BE2C (cell line): ENCODE results near the gene ATP6V0C.
A peak's percentile ranks its signal among the peaks of the same experiment; 100 is the strongest.

Experiments
- DNase-seq: peaks from one replicate; pipeline ENCODE4 v3.0.0-alpha.2; 2020
- H3K27me3 ChIP-seq: fragments of 250-450 bp; sonication (Bioruptor Pico); 2 replicates; pipeline ENCODE4 v1.5.1; 2020; ENCODE audit warnings: mild to moderate bottlenecking
- H3K36me3 ChIP-seq: fragments of 250-450 bp; sonication (Bioruptor Pico); 2 replicates; pipeline ENCODE4 v1.5.1; 2020; ENCODE audit warnings: mild to moderate bottlenecking
- H3K4me1 ChIP-seq: fragments of 250-450 bp; sonication (Bioruptor Pico); 2 replicates; pipeline ENCODE4 v1.5.1; 2020
- H3K4me3 ChIP-seq: 2 replicates; pipeline ENCODE4 v1.5.1; 2011; ENCODE audit warnings: low read depth, low read length
- H3K9me3 ChIP-seq: fragments of 250-450 bp; sonication (Bioruptor Pico); 2 replicates; pipeline ENCODE4 v1.5.1; 2020
- TF ChIP-seq, protein P1 (sequence below): IDR thresholded peaks from 2 replicates; pipeline ENCODE4 v1.5.1; 2012; ENCODE audit warnings: mild to moderate bottlenecking, low read depth, low read length

Gene ATP6V0C

DNA sequence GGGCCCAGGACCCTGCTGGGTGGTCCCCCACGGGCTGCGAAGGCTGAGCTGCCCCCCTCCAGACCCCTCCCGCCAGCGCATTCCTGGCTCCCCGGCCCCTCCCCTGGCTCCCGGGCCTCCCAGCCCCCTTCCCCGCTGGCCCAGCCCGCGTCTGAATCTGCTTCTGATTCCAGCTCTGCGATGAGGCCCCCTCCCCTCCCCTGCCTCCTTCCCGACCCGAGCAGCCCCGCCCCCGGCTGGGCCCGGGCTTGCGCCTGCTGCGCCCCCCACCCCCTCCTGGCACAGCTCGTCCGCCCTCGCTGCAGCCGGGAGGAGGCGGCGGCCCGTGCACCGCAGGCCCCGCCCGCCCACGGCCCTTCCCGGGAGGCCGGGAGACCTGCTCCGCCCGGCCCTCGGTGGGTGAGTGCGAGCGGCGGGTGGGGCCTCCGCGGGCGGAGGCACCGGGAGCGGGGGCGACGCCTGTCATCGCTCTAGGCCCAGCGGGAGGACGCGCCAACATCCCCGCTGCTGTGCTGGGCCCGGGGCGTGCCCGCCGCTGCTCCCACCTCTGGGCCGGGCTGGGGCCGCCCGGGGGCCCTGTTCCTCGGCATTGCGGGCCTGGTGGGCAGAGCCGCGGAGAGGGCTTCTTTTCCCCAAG lies 42.6 kb upstream of the ATP6V0C start, which contains the start of gene NTN3:
Gene NTN3 (plus strand): TSS at position 282 of the 637 bp plus-strand sequence. CDS start 405 bp downstream, outside the sequence.
- H3K9me3 ChIP-seq, result no peaks in the 10 kb centered on the region
- peak within 1 kb of the TSS; percentile 43 for H3K4me3 ChIP-seq
- peak; percentile 86 for DNase-seq
- H3K36me3 ChIP-seq, result 0 out of 2 replicates have a peak, but pooled peaks cover 5% of the 10 kb centered on the region
- H3K27me3 ChIP-seq, result no peaks in the 10 kb centered on the region
- peaks cover 34% of the 10 kb centered on the region for H3K4me1 ChIP-seq
- TF ChIP-seq, protein P1, sequence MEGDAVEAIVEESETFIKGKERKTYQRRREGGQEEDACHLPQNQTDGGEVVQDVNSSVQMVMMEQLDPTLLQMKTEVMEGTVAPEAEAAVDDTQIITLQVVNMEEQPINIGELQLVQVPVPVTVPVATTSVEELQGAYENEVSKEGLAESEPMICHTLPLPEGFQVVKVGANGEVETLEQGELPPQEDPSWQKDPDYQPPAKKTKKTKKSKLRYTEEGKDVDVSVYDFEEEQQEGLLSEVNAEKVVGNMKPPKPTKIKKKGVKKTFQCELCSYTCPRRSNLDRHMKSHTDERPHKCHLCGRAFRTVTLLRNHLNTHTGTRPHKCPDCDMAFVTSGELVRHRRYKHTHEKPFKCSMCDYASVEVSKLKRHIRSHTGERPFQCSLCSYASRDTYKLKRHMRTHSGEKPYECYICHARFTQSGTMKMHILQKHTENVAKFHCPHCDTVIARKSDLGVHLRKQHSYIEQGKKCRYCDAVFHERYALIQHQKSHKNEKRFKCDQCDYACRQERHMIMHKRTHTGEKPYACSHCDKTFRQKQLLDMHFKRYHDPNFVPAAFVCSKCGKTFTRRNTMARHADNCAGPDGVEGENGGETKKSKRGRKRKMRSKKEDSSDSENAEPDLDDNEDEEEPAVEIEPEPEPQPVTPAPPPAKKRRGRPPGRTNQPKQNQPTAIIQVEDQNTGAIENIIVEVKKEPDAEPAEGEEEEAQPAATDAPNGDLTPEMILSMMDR, result no peak

DNA sequence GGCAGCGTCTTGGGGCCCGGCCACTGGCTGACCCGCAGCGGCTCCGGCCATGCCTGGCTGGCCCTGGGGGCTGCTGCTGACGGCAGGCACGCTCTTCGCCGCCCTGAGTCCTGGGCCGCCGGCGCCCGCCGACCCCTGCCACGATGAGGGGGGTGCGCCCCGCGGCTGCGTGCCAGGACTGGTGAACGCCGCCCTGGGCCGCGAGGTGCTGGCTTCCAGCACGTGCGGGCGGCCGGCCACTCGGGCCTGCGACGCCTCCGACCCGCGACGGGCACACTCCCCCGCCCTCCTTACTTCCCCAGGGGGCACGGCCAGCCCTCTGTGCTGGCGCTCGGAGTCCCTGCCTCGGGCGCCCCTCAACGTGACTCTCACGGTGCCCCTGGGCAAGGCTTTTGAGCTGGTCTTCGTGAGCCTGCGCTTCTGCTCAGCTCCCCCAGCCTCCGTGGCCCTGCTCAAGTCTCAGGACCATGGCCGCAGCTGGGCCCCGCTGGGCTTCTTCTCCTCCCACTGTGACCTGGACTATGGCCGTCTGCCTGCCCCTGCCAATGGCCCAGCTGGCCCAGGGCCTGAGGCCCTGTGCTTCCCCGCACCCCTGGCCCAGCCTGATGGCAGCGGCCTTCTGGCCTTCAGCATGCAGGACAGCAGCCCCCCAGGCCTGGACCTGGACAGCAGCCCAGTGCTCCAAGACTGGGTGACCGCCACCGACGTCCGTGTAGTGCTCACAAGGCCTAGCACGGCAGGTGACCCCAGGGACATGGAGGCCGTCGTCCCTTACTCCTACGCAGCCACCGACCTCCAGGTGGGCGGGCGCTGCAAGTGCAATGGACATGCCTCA lies 41.9 kb upstream of the ATP6V0C start:
- Histone ChIP-seq H3K27me3 (no peaks in the 10 kb centered on the region), H3K4me1 (peaks cover 38% of the 10 kb centered on the region), H3K36me3 (0 out of 2 replicates have a peak, but pooled peaks cover 5% of the 10 kb centered on the region), H3K4me3 (peak overlapping the region; percentile 43), H3K9me3 (no peaks in the 10 kb centered on the region)
- DNase-seq, result no peak
- TF ChIP-seq, protein P1, result no peak

DNA sequence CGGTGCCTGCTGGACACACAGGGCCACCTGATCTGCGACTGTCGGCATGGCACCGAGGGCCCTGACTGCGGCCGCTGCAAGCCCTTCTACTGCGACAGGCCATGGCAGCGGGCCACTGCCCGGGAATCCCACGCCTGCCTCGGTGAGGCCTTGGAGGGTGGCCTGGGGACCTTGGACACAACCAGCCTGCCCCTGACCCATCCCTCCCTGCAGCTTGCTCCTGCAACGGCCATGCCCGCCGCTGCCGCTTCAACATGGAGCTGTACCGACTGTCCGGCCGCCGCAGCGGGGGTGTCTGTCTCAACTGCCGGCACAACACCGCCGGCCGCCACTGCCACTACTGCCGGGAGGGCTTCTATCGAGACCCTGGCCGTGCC lies 41.3 kb upstream of the ATP6V0C start:
- DNase-seq, result no peak
- H3K27me3 ChIP-seq, result no peaks in the 10 kb centered on the region
- peaks cover 33% of the 10 kb centered on the region for H3K4me1 ChIP-seq
- H3K4me3 ChIP-seq, result no peak overlapping the region
- H3K9me3 ChIP-seq, result no peaks in the 10 kb centered on the region
- TF ChIP-seq, protein P1, result no peak
- H3K36me3 ChIP-seq, result 0 out of 2 replicates have a peak, but pooled peaks cover 5% of the 10 kb centered on the region

DNA sequence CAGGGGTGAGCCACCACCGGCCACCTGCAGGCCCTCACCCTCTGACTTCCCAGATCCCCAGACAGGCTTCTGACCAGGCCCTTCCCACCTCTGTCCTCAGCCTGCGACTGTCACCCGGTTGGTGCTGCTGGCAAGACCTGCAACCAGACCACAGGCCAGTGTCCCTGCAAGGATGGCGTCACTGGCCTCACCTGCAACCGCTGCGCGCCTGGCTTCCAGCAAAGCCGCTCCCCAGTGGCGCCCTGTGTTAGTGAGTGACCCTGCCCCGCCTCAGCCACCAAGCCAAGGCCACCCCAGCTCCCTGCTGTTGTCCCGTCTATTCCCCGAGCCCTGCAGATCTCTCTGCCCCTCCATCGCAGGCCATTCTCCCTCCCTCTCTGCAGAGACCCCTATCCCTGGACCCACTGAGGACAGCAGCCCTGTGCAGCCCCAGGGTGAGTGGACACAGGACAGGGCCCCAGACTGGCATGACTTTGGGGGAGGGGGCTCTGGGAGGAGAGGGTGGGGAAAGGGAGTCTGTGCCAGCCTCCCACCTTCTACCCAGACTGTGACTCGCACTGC lies 40.8 kb upstream of the ATP6V0C start:
- Histone ChIP-seq H3K27me3 (no peaks in the 10 kb centered on the region), H3K4me3 (peak overlapping the region; percentile 25), H3K4me1 (peaks cover 33% of the 10 kb centered on the region), H3K36me3 (0 out of 2 replicates have a peak, but pooled peaks cover 5% of the 10 kb centered on the region), H3K9me3 (no peaks in the 10 kb centered on the region)
- no peak for DNase-seq
- TF ChIP-seq, protein P1, result no peak

DNA sequence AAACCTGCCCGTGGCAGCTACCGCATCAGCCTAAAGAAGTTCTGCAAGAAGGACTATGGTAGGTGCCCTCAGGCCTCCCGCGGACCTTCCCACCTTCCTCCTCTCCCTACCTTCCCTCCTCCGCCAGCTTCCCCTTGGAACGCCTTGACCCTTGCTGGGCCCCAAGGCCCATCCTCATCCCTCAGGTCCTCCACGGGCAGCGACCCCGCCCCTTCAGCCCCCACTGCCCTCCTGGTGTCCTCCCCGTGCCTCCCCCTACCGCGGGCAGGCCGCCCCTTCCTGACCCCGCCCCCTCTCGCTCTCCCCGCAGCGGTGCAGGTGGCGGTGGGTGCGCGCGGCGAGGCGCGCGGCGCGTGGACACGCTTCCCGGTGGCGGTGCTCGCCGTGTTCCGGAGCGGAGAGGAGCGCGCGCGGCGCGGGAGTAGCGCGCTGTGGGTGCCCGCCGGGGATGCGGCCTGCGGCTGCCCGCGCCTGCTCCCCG lies 40.3 kb upstream of the ATP6V0C start:
- no peak for DNase-seq

More for the DNA sequence above, 40.3 kb upstream of the ATP6V0C start:
- TF ChIP-seq, protein P1, result no peak
- Histone ChIP-seq H3K9me3 (no peaks in the 10 kb centered on the region), H3K36me3 (0 out of 2 replicates have a peak, but pooled peaks cover 5% of the 10 kb centered on the region), H3K4me3 (peak overlapping the region; percentile 25), H3K27me3 (no peaks in the 10 kb centered on the region), H3K4me1 (peaks cover 33% of the 10 kb centered on the region)
